ENCODE data around the gene UBE2J2.

UBE2J2 gene

GRCh38 chr1:1211541-1212441, 61.9 kb downstream of the UBE2J2 start:
- no peak for DNase-seq (ENCODE audit: low spot score)

- DNase-seq (ENCODE audit: low spot score): no peak
Observed at GRCh38 chr1:1210726-1211540, 62.7 kb downstream of the UBE2J2 start.

- no peak for DNase-seq (ENCODE audit: low spot score)
Observed at GRCh38 chr1:1208713-1209433, 64.8 kb downstream of the UBE2J2 start.

GRCh38 chr1:1207571-1207892, 66.1 kb downstream of the UBE2J2 start:
- no peak for DNase-seq (ENCODE audit: low spot score)

- DNase-seq (ENCODE audit: low spot score): no peak
Observed at GRCh38 chr1:1206966-1207531, 66.6 kb downstream of the UBE2J2 start.

- no peak for DNase-seq (ENCODE audit: low spot score)
Observed at GRCh38 chr1:1206376-1206965, 67.2 kb downstream of the UBE2J2 start, which contains the start of gene TNFRSF18. Gene TNFRSF18, minus strand, starts transcription at chr1:1206592. Its CDS starts 21 bp downstream, at chr1:1206571.

GRCh38 chr1:1205769-1206375, 67.8 kb downstream of the UBE2J2 start:
- DNase-seq (ENCODE audit: low spot score): no peak

- DNase-seq (ENCODE audit: low spot score): no peak
Observed at GRCh38 chr1:1204998-1205768, 68.5 kb downstream of the UBE2J2 start.

GRCh38 chr1:1204425-1204920, 69.2 kb downstream of the UBE2J2 start:
- no peak for DNase-seq (ENCODE audit: low spot score)
